ENCODE data around the gene ITGBL1.

DNA sequence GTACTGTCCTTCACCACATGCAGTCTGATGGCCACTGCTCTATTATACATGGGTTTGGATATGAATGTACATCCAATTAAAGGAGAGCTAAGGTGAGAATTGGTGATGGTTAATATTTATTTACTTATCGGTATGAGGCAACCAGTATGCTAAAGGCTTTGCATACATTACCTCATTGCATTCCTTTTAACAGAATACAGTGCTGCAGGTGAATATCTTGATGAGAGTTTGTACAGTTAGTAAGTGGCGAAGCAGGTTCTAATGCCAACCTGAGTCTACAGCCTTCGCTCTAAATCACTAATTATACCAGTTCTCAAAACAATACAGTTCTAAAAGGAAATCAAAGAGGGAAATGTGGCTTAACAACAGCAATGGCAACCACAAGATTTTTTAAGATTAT lies 284.1 kb downstream of the ITGBL1 start:
- TF ChIP-seq ZNF3 (CRISPR knock-in tag; IDR thresholded peaks at IDR 0.05), result no peak
- TF ChIP-seq SRF (IDR thresholded peaks at IDR 0.05; ENCODE audit: low read depth, low read length), result no peak
- TF ChIP-seq, protein P1, sequence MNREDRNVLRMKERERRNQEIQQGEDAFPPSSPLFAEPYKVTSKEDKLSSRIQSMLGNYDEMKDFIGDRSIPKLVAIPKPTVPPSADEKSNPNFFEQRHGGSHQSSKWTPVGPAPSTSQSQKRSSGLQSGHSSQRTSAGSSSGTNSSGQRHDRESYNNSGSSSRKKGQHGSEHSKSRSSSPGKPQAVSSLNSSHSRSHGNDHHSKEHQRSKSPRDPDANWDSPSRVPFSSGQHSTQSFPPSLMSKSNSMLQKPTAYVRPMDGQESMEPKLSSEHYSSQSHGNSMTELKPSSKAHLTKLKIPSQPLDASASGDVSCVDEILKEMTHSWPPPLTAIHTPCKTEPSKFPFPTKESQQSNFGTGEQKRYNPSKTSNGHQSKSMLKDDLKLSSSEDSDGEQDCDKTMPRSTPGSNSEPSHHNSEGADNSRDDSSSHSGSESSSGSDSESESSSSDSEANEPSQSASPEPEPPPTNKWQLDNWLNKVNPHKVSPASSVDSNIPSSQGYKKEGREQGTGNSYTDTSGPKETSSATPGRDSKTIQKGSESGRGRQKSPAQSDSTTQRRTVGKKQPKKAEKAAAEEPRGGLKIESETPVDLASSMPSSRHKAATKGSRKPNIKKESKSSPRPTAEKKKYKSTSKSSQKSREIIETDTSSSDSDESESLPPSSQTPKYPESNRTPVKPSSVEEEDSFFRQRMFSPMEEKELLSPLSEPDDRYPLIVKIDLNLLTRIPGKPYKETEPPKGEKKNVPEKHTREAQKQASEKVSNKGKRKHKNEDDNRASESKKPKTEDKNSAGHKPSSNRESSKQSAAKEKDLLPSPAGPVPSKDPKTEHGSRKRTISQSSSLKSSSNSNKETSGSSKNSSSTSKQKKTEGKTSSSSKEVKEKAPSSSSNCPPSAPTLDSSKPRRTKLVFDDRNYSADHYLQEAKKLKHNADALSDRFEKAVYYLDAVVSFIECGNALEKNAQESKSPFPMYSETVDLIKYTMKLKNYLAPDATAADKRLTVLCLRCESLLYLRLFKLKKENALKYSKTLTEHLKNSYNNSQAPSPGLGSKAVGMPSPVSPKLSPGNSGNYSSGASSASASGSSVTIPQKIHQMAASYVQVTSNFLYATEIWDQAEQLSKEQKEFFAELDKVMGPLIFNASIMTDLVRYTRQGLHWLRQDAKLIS (CRISPR knock-in tag; IDR thresholded peaks at IDR 0.05), result no peak
- no peak for TF ChIP-seq ZNF292 (CRISPR knock-in tag; IDR thresholded peaks at IDR 0.05; ENCODE audit: borderline replicate concordance, low read depth)
- TF ChIP-seq ZFX (CRISPR knock-in tag; IDR thresholded peaks at IDR 0.05; ENCODE audit: low read depth), result no peak
- TF ChIP-seq MAX (IDR thresholded peaks at IDR 0.05), result no peak
- TF ChIP-seq, protein P2, sequence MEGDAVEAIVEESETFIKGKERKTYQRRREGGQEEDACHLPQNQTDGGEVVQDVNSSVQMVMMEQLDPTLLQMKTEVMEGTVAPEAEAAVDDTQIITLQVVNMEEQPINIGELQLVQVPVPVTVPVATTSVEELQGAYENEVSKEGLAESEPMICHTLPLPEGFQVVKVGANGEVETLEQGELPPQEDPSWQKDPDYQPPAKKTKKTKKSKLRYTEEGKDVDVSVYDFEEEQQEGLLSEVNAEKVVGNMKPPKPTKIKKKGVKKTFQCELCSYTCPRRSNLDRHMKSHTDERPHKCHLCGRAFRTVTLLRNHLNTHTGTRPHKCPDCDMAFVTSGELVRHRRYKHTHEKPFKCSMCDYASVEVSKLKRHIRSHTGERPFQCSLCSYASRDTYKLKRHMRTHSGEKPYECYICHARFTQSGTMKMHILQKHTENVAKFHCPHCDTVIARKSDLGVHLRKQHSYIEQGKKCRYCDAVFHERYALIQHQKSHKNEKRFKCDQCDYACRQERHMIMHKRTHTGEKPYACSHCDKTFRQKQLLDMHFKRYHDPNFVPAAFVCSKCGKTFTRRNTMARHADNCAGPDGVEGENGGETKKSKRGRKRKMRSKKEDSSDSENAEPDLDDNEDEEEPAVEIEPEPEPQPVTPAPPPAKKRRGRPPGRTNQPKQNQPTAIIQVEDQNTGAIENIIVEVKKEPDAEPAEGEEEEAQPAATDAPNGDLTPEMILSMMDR (CRISPR knock-in tag; IDR thresholded peaks at IDR 0.05), result no peak
- no peak for TF ChIP-seq ZNF780A (CRISPR knock-in tag; IDR thresholded peaks at IDR 0.05)
- no peak for TF ChIP-seq SIN3A (IDR thresholded peaks at IDR 0.05; ENCODE audit: borderline replicate concordance, low read depth, low read length)
- no peak for TF ChIP-seq POLR2A (IDR thresholded peaks at IDR 0.05; ENCODE audit: insufficient read depth in 1 of 2, low read depth in 2 of 2, low read length in 2 of 2)
- TF ChIP-seq REPIN1 (CRISPR knock-in tag; IDR thresholded peaks at IDR 0.05; ENCODE audit: borderline replicate concordance, low read depth), result no peak

Measured in HepG2 (cell line).